Measurements from ENCODE around the gene AP5S1. TPM values are rescaled to one million over a fixed set of nuclear protein-coding genes. Genes with fewer than 3 reads are reported as not detected.

Gene AP5S1
- total RNA-seq, 2 donors from 2014 or later = 11.3 to 11.9 TPM

- Mint-ChIP-seq H3K27ac (no peak overlapping the region), H3K27me3 (no peaks in the 10 kb centered on the region), H3K36me3 (ENCODE audit: low read depth) (no peaks in the 10 kb centered on the region), H3K4me3 (no peak overlapping the region), H3K4me1 (peaks cover 6% of the 10 kb centered on the region)
- no peak for DNase-seq
- H3K9me3 ChIP-seq (ENCODE audit: control insufficient read depth, low read length, poor library complexity, severe bottlenecking) = no peaks in the 10 kb centered on the region
- ATAC-seq = no peak
These were observed 49.7 kb downstream of the AP5S1 start for GRCh38 chr20:3869839-3870634.

GRCh38 chr20:3871550-3872265, 51.4 kb downstream of the AP5S1 start:
- Mint-ChIP-seq H3K4me1 (peaks cover 7% of the 10 kb centered on the region), H3K36me3 (ENCODE audit: low read depth) (no peaks in the 10 kb centered on the region), H3K4me3 (no peak overlapping the region), H3K27ac (no peak overlapping the region), H3K27me3 (no peaks in the 10 kb centered on the region)
- no peak for DNase-seq
- no peak for ATAC-seq
- no peaks in the 10 kb centered on the region for H3K9me3 ChIP-seq (ENCODE audit: control insufficient read depth, low read length, poor library complexity, severe bottlenecking)

GRCh38 chr20:3873507-3873906, 53.2 kb downstream of the AP5S1 start:
- peaks cover 9% of the 10 kb centered on the region for H3K4me1 Mint-ChIP-seq
- no peak for ATAC-seq
- no peaks in the 10 kb centered on the region for H3K36me3 Mint-ChIP-seq (ENCODE audit: low read depth)
- H3K9me3 ChIP-seq (ENCODE audit: control insufficient read depth, low read length, poor library complexity, severe bottlenecking) = no peaks in the 10 kb centered on the region
- DNase-seq = no peak
- no peak overlapping the region for H3K4me3 Mint-ChIP-seq
- H3K27ac Mint-ChIP-seq = no peak overlapping the region
- H3K27me3 Mint-ChIP-seq = no peaks in the 10 kb centered on the region

GRCh38 chr20:3874194-3874844, 54.0 kb downstream of the AP5S1 start:
- H3K36me3 Mint-ChIP-seq (ENCODE audit: low read depth) = no peaks in the 10 kb centered on the region
- H3K4me1 Mint-ChIP-seq = peaks cover 10% of the 10 kb centered on the region
- H3K27ac Mint-ChIP-seq = no peak overlapping the region
- no peak for ATAC-seq
- no peak overlapping the region for H3K4me3 Mint-ChIP-seq
- no peak for DNase-seq
- no peaks in the 10 kb centered on the region for H3K9me3 ChIP-seq (ENCODE audit: control insufficient read depth, low read length, poor library complexity, severe bottlenecking)
- no peaks in the 10 kb centered on the region for H3K27me3 Mint-ChIP-seq

GRCh38 chr20:3875378-3875974, 55.1 kb downstream of the AP5S1 start:
- H3K9me3 ChIP-seq (ENCODE audit: control insufficient read depth, low read length, poor library complexity, severe bottlenecking) = no peaks in the 10 kb centered on the region
- no peak overlapping the region for H3K4me3 Mint-ChIP-seq
- H3K27me3 Mint-ChIP-seq = no peaks in the 10 kb centered on the region
- DNase-seq (no peak), ATAC-seq (no peak)
- no peaks in the 10 kb centered on the region for H3K36me3 Mint-ChIP-seq (ENCODE audit: low read depth)
- peaks cover 10% of the 10 kb centered on the region for H3K4me1 Mint-ChIP-seq
- H3K27ac Mint-ChIP-seq = peak overlapping the region; percentile 19

- DNase-seq (no peak), ATAC-seq (no peak)
- Mint-ChIP-seq H3K27me3 (no peaks in the 10 kb centered on the region), H3K4me1 (peaks cover 10% of the 10 kb centered on the region), H3K36me3 (ENCODE audit: low read depth) (no peaks in the 10 kb centered on the region), H3K27ac (no peak overlapping the region), H3K4me3 (no peak overlapping the region)
- H3K9me3 ChIP-seq (ENCODE audit: control insufficient read depth, low read length, poor library complexity, severe bottlenecking) = no peaks in the 10 kb centered on the region
These were observed 55.7 kb downstream of the AP5S1 start for GRCh38 chr20:3876000-3876399.

- ATAC-seq (no peak), DNase-seq (no peak)
- Mint-ChIP-seq H3K4me3 (no peak overlapping the region), H3K27ac (no peak overlapping the region), H3K27me3 (no peaks in the 10 kb centered on the region), H3K36me3 (ENCODE audit: low read depth) (no peaks in the 10 kb centered on the region), H3K4me1 (peaks cover 10% of the 10 kb centered on the region)
- no peaks in the 10 kb centered on the region for H3K9me3 ChIP-seq (ENCODE audit: control insufficient read depth, low read length, poor library complexity, severe bottlenecking)
These were observed 56.3 kb downstream of the AP5S1 start for GRCh38 chr20:3876676-3877075.

Other genes with a start within 250 kb of the AP5S1 start
- not detected for gene GFRA4, start 157.1 kb upstream of the AP5S1 start, total RNA-seq
- not detected for gene ADAM33, start 138.5 kb upstream of the AP5S1 start, total RNA-seq
- gene SIGLEC1, start 107.9 kb upstream of the AP5S1 start, total RNA-seq = under 1 TPM; 0.10 to 0.13 TPM
- not detected for gene HSPA12B, start 87.9 kb upstream of the AP5S1 start, total RNA-seq
- 10 to 100 TPM; 13.3 to 19.0 TPM for gene ADISSP, start 52.8 kb upstream of the AP5S1 start, total RNA-seq
- under 1 TPM in 1 of 2 donors, not detected in 1; 0.18 TPM for gene SPEF1, start 39.1 kb upstream of the AP5S1 start, total RNA-seq
- gene CENPB, start 33.8 kb upstream of the AP5S1 start, total RNA-seq = 10 to 100 TPM; 36.9 to 40.2 TPM
- gene CDC25B, start 24.2 kb upstream of the AP5S1 start, total RNA-seq = 100 to 1,000 TPM; 220 to 223 TPM
- 10 to 100 TPM; 20.1 to 21.1 TPM for gene MAVS, start 26.3 kb downstream of the AP5S1 start, total RNA-seq
- gene PANK2, start 68.8 kb downstream of the AP5S1 start, total RNA-seq = 10 to 100 TPM; 47.2 to 53.0 TPM
- gene RNF24, start 195.0 kb downstream of the AP5S1 start, total RNA-seq = 10 to 100 TPM; 10.0 to 15.9 TPM

Measured in T-helper 17 cell (primary cell).